Astrocyte (in vitro differentiated cells and primary cell): ENCODE measurements around the gene TSC22D1.

ENCODE experiments used
- EZH2 ChIP-seq: IDR thresholded peaks from 2 replicates; pipeline ENCODE4 v1.6.1; 2012; ENCODE audit warnings: mild to moderate bottlenecking, low read length, inconsistent platforms; ENCODE audit not compliant: insufficient read depth
- TF ChIP-seq, protein P1 (sequence below): IDR thresholded peaks from 2 replicates; pipeline ENCODE4 v1.5.1; 2011; ENCODE audit warnings: low read depth, mild to moderate bottlenecking, inconsistent platforms, low read length, moderate library complexity; ENCODE audit not compliant: insufficient read depth

DNA sequence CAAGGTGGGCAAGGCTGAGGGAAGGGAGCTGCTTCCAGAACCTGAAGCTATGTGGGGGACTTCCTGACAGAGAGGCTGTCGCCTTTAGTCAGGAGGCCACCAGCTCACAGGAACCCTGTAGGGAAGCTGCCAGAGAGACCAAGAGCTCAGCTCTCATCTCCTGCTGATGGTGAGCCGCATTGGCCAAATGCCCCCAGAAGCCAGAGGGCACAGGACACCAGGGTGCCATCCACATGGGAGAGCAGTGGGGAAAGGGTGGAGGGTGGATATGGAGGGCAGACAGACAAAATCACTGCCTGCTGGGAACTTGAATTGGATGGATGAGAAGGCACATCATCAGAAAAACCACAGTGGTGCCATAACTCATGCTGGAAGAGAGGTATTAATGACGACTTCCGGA lies 166.5 kb downstream of the TSC22D1 start:
- TF ChIP-seq, protein P1, sequence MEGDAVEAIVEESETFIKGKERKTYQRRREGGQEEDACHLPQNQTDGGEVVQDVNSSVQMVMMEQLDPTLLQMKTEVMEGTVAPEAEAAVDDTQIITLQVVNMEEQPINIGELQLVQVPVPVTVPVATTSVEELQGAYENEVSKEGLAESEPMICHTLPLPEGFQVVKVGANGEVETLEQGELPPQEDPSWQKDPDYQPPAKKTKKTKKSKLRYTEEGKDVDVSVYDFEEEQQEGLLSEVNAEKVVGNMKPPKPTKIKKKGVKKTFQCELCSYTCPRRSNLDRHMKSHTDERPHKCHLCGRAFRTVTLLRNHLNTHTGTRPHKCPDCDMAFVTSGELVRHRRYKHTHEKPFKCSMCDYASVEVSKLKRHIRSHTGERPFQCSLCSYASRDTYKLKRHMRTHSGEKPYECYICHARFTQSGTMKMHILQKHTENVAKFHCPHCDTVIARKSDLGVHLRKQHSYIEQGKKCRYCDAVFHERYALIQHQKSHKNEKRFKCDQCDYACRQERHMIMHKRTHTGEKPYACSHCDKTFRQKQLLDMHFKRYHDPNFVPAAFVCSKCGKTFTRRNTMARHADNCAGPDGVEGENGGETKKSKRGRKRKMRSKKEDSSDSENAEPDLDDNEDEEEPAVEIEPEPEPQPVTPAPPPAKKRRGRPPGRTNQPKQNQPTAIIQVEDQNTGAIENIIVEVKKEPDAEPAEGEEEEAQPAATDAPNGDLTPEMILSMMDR, result no peak
- no peak for TF ChIP-seq EZH2
